ENCODE measurements around the gene ZNF358.

Gene ZNF358

GRCh38 chr19:7552781-7553180 lies 36.9 kb downstream of the ZNF358 start:
- no peak for DNase-seq
- Histone ChIP-seq H3K9me2 (replicated peaks; ENCODE audit: insufficient read depth, low read length) (no peaks in the 10 kb centered on the region), H3K4me2 (ENCODE audit: low read depth, low read length) (no peak overlapping the region), H3K36me3 (replicated peaks; ENCODE audit: insufficient read depth, low read length) (no peaks in the 10 kb centered on the region), H3K79me2 (ENCODE audit: low read length) (no peaks in the 10 kb centered on the region), H3K9ac (ENCODE audit: low read length) (no peak overlapping the region), H3K27ac (ENCODE audit: low read length) (no peak overlapping the region), H3K4me1 (ENCODE audit: low read length) (peaks cover 3% of the 10 kb centered on the region; the same call in 1 of the 2 replicates), H3K27me3 (replicated peaks; ENCODE audit: insufficient read depth, low read length) (no peaks in the 10 kb centered on the region), H4K20me1 (ENCODE audit: insufficient read depth, low read length) (no peaks in the 10 kb centered on the region), H3K4me3 (ENCODE audit: low read length) (no peak overlapping the region), H2AFZ (ENCODE audit: low read length) (no peak overlapping the region), H3F3A (ENCODE audit: insufficient read depth, low read length) (no peaks in the 10 kb centered on the region), H3K9me3 (replicated peaks; ENCODE audit: insufficient read depth, low read length) (no peaks in the 10 kb centered on the region)
- no peak for TF ChIP-seq EZH2phosphoT487 (IDR thresholded peaks at IDR 0.05; ENCODE audit: low read length)

- no peaks in the 10 kb centered on the region for H3K36me3 ChIP-seq (replicated peaks; ENCODE audit: insufficient read depth, low read length)
- no peak for DNase-seq
- H3K79me2 ChIP-seq (ENCODE audit: low read length) = no peaks in the 10 kb centered on the region
- no peak overlapping the region for H3K9ac ChIP-seq (ENCODE audit: low read length)
- no peak overlapping the region for H3K27ac ChIP-seq (ENCODE audit: low read length)
- no peak overlapping the region for H3K4me2 ChIP-seq (ENCODE audit: low read depth, low read length)
- H3K27me3 ChIP-seq (replicated peaks; ENCODE audit: insufficient read depth, low read length) = no peaks in the 10 kb centered on the region
- peaks cover 3% of the 10 kb centered on the region; the same call in 1 of the 2 replicates for H3K4me1 ChIP-seq (ENCODE audit: low read length)
- no peaks in the 10 kb centered on the region for H4K20me1 ChIP-seq (ENCODE audit: insufficient read depth, low read length)
- TF ChIP-seq CTCF (IDR thresholded peaks at IDR 0.05; ENCODE audit: low read length) = no peak
- TF ChIP-seq EZH2 (optimal IDR thresholded peaks at IDR 0.05; ENCODE audit: low read depth, low read length) = no peak
- TF ChIP-seq EZH2phosphoT487 (IDR thresholded peaks at IDR 0.05; ENCODE audit: low read length) = no peak
- H2AFZ ChIP-seq (ENCODE audit: low read length) = no peak overlapping the region
- H3K9me3 ChIP-seq (replicated peaks; ENCODE audit: insufficient read depth, low read length) = no peaks in the 10 kb centered on the region
- H3K4me3 ChIP-seq (ENCODE audit: low read length) = no peak overlapping the region
- no peaks in the 10 kb centered on the region for H3F3A ChIP-seq (ENCODE audit: insufficient read depth, low read length)
- no peaks in the 10 kb centered on the region for H3K9me2 ChIP-seq (replicated peaks; ENCODE audit: insufficient read depth, low read length)
Measured at GRCh38 chr19:7554565-7554964, 38.7 kb downstream of the ZNF358 start.

- Histone ChIP-seq H3K27me3 (replicated peaks; ENCODE audit: insufficient read depth, low read length) (no peaks in the 10 kb centered on the region), H3F3A (ENCODE audit: insufficient read depth, low read length) (no peaks in the 10 kb centered on the region), H2AFZ (ENCODE audit: low read length) (no peak overlapping the region), H3K4me3 (ENCODE audit: low read length) (no peak overlapping the region), H3K9ac (ENCODE audit: low read length) (no peak overlapping the region), H3K4me2 (ENCODE audit: low read depth, low read length) (no peak overlapping the region), H3K27ac (ENCODE audit: low read length) (no peak overlapping the region), H3K36me3 (replicated peaks; ENCODE audit: insufficient read depth, low read length) (no peaks in the 10 kb centered on the region), H3K9me2 (replicated peaks; ENCODE audit: insufficient read depth, low read length) (no peaks in the 10 kb centered on the region), H4K20me1 (ENCODE audit: insufficient read depth, low read length) (no peaks in the 10 kb centered on the region), H3K79me2 (ENCODE audit: low read length) (no peaks in the 10 kb centered on the region), H3K9me3 (replicated peaks; ENCODE audit: insufficient read depth, low read length) (no peaks in the 10 kb centered on the region), H3K4me1 (ENCODE audit: low read length) (peaks cover 3% of the 10 kb centered on the region; the same call in 1 of the 2 replicates)
- no peak for DNase-seq
- TF ChIP-seq EZH2 (optimal IDR thresholded peaks at IDR 0.05; ENCODE audit: low read depth, low read length) = no peak
- TF ChIP-seq EZH2phosphoT487 (IDR thresholded peaks at IDR 0.05; ENCODE audit: low read length) = no peak
- no peak for TF ChIP-seq CTCF (IDR thresholded peaks at IDR 0.05; ENCODE audit: low read length)
Measured at GRCh38 chr19:7554990-7555864, 39.3 kb downstream of the ZNF358 start.
